WTC11 (cell line): ENCODE results near the gene SERPINB13. TPM values are rescaled to one million over a fixed set of nuclear protein-coding genes. Genes with fewer than 3 reads are reported as not detected.

Source experiments
- ATAC-seq: fragments of 200-7000 bp; cut with Tn5 transposase; 2 replicates; pipeline ENCODE4 v1.10.0; 2021; ENCODE audit warnings: mild to moderate bottlenecking, moderate library complexity
- CTCF ChIA-PET: fragments of 300-600 bp; sonication (Branson Sonifier 250); formaldehyde crosslinking; loops from one replicate; lab custom pipeline; 2021; ENCODE audit warnings: antibody characterized with exemption; lab: Charles Lee
- POLR2A ChIA-PET: fragments of 350-600 bp; sonication (Branson Sonifier 250); formaldehyde crosslinking; loops from one replicate; lab custom pipeline; 2021; ENCODE audit warnings: antibody characterized with exemption; lab: Charles Lee
- DNase-seq: peaks from one replicate; pipeline ENCODE4 v3.0.0; 2021; ENCODE audit warnings: low spot score
- H3K27ac Mint-ChIP-seq: 2 replicates; pipeline ENCODE4 v1.8.0; 2021; ENCODE audit warnings: mixed read lengths
- H3K27me3 Mint-ChIP-seq: 2 replicates; pipeline ENCODE4 v1.8.0; 2021; ENCODE audit warnings: low read depth, mild to moderate bottlenecking, moderate library complexity, mixed read lengths
- H3K36me3 Mint-ChIP-seq: 2 replicates; pipeline ENCODE4 v1.8.0; 2021; ENCODE audit warnings: mixed read lengths
- H3K4me1 Mint-ChIP-seq: 2 replicates; pipeline ENCODE4 v1.8.0; 2022; ENCODE audit warnings: mixed read lengths
- H3K4me3 Mint-ChIP-seq: 2 replicates; pipeline ENCODE4 v1.8.0; 2021; ENCODE audit warnings: mild to moderate bottlenecking, moderate library complexity, mixed read lengths
- H3K9me3 Mint-ChIP-seq: 2 replicates; pipeline ENCODE4 v1.8.0; 2021; ENCODE audit warnings: mixed read lengths
- CREB1 ChIP-seq: sonication (generic); formaldehyde crosslinking; IDR thresholded peaks from 2 replicates; pipeline ENCODE4 v1.8.0; 2023; ENCODE audit warnings: mild to moderate bottlenecking, missing genetic modification reagents
- GABPB1 ChIP-seq: sonication (generic); formaldehyde crosslinking; IDR thresholded peaks from 2 replicates; pipeline ENCODE4 v1.8.1; 2023; ENCODE audit warnings: mild to moderate bottlenecking, missing genetic modification reagents
- GRHL2 ChIP-seq: fragments of 250-450 bp; sonication (Bioruptor Pico); IDR thresholded peaks from 2 replicates; pipeline ENCODE4 v1.8.0; 2022; ENCODE audit warnings: mild to moderate bottlenecking, moderate library complexity; ENCODE audit not compliant: insufficient replicate concordance, severe bottlenecking
- MYBL2 ChIP-seq: sonication (generic); formaldehyde crosslinking; IDR thresholded peaks from 2 replicates; pipeline ENCODE4 v1.8.1; 2023; ENCODE audit warnings: mild to moderate bottlenecking, moderate library complexity, missing genetic modification reagents
- NFE2L1 ChIP-seq: sonication (generic); formaldehyde crosslinking; IDR thresholded peaks from 2 replicates; pipeline ENCODE4 v1.8.1; 2023; ENCODE audit warnings: missing genetic modification reagents
- OVOL2 ChIP-seq: fragments of 250-450 bp; sonication (Bioruptor Pico); IDR thresholded peaks from 2 replicates; pipeline ENCODE4 v1.9.0; 2021; ENCODE audit warnings: mild to moderate bottlenecking, borderline replicate concordance
- ZBTB21 ChIP-seq: sonication (generic); formaldehyde crosslinking; IDR thresholded peaks from 2 replicates; pipeline ENCODE4 v1.8.1; 2023; ENCODE audit warnings: mild to moderate bottlenecking, missing genetic modification reagents, borderline replicate concordance
- ZNF219 ChIP-seq: sonication (generic); formaldehyde crosslinking; IDR thresholded peaks from 2 replicates; pipeline ENCODE4 v1.8.0; 2023; ENCODE audit warnings: missing genetic modification reagents, mild to moderate bottlenecking, borderline replicate concordance
- ZNF232 ChIP-seq: sonication (generic); formaldehyde crosslinking; IDR thresholded peaks from 2 replicates; pipeline ENCODE4 v1.8.0; 2022; ENCODE audit warnings: mild to moderate bottlenecking, missing genetic modification reagents
- ZNF317 ChIP-seq: sonication (generic); formaldehyde crosslinking; IDR thresholded peaks from 2 replicates; pipeline ENCODE4 v1.8.1; 2023; ENCODE audit warnings: low read depth, mild to moderate bottlenecking, moderate library complexity, missing genetic modification reagents, borderline replicate concordance
- total RNA-seq: library from RNA; stranded (reverse); gene quantifications from 3 replicates; pipeline ENCODE4 v1.2.3, GENCODE V29; 2021
- TF ChIP-seq, protein P1 (sequence below): fragments of 250-450 bp; sonication (Bioruptor Pico); IDR thresholded peaks from 2 replicates; pipeline ENCODE4 v1.9.0; 2021; ENCODE audit warnings: mild to moderate bottlenecking
- TF ChIP-seq, protein P2 (sequence below): sonication (generic); formaldehyde crosslinking; IDR thresholded peaks from 2 replicates; pipeline ENCODE4 v1.8.1; 2022; ENCODE audit warnings: low read depth, missing genetic modification reagents, borderline replicate concordance
- TF ChIP-seq, protein P3 (sequence below): sonication (generic); formaldehyde crosslinking; IDR thresholded peaks from 2 replicates; pipeline ENCODE4 v1.8.1; 2023; ENCODE audit warnings: mild to moderate bottlenecking, missing genetic modification reagents
- TF ChIP-seq, protein P4 (sequence below): sonication (generic); formaldehyde crosslinking; IDR thresholded peaks from 2 replicates; pipeline ENCODE4 v1.8.1; 2022; ENCODE audit warnings: mild to moderate bottlenecking, missing genetic modification reagents, moderate library complexity, borderline replicate concordance
- TF ChIP-seq, protein P5 (sequence below): fragments of 250-450 bp; sonication (Bioruptor Pico); IDR thresholded peaks from 2 replicates; pipeline ENCODE4 v2.1.2; 2022; ENCODE audit warnings: mild to moderate bottlenecking, moderate library complexity
- TF ChIP-seq, protein P6 (sequence below): sonication (generic); formaldehyde crosslinking; IDR thresholded peaks from 2 replicates; pipeline ENCODE4 v1.8.1; 2023; ENCODE audit warnings: mild to moderate bottlenecking, missing genetic modification reagents, borderline replicate concordance
- TF ChIP-seq, protein P7 (sequence below): fragments of 250-450 bp; sonication (Bioruptor Pico); IDR thresholded peaks from 2 replicates; pipeline ENCODE4 v1.9.0; 2021; ENCODE audit warnings: mild to moderate bottlenecking

Gene SERPINB13
- total RNA-seq, 1 experiment from 2014 or later = not detected

DNA sequence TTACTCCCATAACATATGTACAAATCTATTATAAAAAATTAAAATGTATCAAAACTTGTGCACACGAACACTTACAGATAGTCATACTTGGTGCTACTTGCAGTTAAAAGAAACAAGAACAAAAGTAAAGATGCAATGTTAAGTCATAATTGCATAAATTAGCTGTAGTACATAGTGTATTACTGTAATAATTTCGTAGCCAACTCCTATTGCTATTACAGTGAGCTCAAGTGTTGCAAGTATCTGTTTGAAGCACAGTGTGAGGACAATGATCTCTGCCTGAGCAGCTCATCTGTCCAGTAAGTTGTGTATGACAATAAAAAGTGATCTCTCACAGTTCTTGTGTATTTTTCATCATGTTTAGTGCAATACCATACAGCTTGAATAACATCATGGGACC lies 7.5 kb upstream of the SERPINB13 start:
- no peaks in the 10 kb centered on the region for H3K27me3 Mint-ChIP-seq
- ATAC-seq (no peak), DNase-seq (no peak)
- no peak overlapping the region for H3K27ac Mint-ChIP-seq
- no peaks in the 10 kb centered on the region for H3K36me3 Mint-ChIP-seq
- ChIA-PET POLR2A (no interaction called here), CTCF (interaction anchor here (4.0 to 5.9 kb wide), 2 partner anchors 64 to 162 kb away, joined by 19 to 100 read pairs; no protein-coding TSS in a partner anchor)
- TF ChIP-seq ZBTB21 (CRISPR knock-in tag) (no peak), OVOL2 (CRISPR knock-in tag) (no peak), GRHL2 (CRISPR knock-in tag) (no peak), NFE2L1 (no peak), GABPB1 (CRISPR knock-in tag) (no peak), ZNF317 (CRISPR knock-in tag) (no peak), ZNF232 (no peak), CREB1 (no peak), ZNF219 (CRISPR knock-in tag) (no peak), MYBL2 (CRISPR knock-in tag) (no peak)
- TF ChIP-seq, protein P1, sequence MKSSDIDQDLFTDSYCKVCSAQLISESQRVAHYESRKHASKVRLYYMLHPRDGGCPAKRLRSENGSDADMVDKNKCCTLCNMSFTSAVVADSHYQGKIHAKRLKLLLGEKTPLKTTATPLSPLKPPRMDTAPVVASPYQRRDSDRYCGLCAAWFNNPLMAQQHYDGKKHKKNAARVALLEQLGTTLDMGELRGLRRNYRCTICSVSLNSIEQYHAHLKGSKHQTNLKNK = no peak
- TF ChIP-seq, protein P2, sequence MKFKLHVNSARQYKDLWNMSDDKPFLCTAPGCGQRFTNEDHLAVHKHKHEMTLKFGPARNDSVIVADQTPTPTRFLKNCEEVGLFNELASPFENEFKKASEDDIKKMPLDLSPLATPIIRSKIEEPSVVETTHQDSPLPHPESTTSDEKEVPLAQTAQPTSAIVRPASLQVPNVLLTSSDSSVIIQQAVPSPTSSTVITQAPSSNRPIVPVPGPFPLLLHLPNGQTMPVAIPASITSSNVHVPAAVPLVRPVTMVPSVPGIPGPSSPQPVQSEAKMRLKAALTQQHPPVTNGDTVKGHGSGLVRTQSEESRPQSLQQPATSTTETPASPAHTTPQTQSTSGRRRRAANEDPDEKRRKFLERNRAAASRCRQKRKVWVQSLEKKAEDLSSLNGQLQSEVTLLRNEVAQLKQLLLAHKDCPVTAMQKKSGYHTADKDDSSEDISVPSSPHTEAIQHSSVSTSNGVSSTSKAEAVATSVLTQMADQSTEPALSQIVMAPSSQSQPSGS (CRISPR knock-in tag) = no peak
- TF ChIP-seq, protein P3, sequence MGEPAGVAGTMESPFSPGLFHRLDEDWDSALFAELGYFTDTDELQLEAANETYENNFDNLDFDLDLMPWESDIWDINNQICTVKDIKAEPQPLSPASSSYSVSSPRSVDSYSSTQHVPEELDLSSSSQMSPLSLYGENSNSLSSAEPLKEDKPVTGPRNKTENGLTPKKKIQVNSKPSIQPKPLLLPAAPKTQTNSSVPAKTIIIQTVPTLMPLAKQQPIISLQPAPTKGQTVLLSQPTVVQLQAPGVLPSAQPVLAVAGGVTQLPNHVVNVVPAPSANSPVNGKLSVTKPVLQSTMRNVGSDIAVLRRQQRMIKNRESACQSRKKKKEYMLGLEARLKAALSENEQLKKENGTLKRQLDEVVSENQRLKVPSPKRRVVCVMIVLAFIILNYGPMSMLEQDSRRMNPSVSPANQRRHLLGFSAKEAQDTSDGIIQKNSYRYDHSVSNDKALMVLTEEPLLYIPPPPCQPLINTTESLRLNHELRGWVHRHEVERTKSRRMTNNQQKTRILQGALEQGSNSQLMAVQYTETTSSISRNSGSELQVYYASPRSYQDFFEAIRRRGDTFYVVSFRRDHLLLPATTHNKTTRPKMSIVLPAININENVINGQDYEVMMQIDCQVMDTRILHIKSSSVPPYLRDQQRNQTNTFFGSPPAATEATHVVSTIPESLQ (CRISPR knock-in tag) = no peak
- TF ChIP-seq, protein P4, sequence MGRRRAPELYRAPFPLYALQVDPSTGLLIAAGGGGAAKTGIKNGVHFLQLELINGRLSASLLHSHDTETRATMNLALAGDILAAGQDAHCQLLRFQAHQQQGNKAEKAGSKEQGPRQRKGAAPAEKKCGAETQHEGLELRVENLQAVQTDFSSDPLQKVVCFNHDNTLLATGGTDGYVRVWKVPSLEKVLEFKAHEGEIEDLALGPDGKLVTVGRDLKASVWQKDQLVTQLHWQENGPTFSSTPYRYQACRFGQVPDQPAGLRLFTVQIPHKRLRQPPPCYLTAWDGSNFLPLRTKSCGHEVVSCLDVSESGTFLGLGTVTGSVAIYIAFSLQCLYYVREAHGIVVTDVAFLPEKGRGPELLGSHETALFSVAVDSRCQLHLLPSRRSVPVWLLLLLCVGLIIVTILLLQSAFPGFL (CRISPR knock-in tag) = no peak
- TF ChIP-seq, protein P5, sequence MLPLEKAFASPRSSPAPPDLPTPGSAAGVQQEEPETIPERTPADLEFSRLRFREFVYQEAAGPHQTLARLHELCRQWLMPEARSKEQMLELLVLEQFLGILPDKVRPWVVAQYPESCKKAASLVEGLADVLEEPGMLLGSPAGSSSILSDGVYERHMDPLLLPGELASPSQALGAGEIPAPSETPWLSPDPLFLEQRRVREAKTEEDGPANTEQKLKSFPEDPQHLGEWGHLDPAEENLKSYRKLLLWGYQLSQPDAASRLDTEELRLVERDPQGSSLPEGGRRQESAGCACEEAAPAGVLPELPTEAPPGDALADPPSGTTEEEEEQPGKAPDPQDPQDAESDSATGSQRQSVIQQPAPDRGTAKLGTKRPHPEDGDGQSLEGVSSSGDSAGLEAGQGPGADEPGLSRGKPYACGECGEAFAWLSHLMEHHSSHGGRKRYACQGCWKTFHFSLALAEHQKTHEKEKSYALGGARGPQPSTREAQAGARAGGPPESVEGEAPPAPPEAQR (CRISPR knock-in tag) = no peak
- TF ChIP-seq, protein P6, sequence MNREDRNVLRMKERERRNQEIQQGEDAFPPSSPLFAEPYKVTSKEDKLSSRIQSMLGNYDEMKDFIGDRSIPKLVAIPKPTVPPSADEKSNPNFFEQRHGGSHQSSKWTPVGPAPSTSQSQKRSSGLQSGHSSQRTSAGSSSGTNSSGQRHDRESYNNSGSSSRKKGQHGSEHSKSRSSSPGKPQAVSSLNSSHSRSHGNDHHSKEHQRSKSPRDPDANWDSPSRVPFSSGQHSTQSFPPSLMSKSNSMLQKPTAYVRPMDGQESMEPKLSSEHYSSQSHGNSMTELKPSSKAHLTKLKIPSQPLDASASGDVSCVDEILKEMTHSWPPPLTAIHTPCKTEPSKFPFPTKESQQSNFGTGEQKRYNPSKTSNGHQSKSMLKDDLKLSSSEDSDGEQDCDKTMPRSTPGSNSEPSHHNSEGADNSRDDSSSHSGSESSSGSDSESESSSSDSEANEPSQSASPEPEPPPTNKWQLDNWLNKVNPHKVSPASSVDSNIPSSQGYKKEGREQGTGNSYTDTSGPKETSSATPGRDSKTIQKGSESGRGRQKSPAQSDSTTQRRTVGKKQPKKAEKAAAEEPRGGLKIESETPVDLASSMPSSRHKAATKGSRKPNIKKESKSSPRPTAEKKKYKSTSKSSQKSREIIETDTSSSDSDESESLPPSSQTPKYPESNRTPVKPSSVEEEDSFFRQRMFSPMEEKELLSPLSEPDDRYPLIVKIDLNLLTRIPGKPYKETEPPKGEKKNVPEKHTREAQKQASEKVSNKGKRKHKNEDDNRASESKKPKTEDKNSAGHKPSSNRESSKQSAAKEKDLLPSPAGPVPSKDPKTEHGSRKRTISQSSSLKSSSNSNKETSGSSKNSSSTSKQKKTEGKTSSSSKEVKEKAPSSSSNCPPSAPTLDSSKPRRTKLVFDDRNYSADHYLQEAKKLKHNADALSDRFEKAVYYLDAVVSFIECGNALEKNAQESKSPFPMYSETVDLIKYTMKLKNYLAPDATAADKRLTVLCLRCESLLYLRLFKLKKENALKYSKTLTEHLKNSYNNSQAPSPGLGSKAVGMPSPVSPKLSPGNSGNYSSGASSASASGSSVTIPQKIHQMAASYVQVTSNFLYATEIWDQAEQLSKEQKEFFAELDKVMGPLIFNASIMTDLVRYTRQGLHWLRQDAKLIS (CRISPR knock-in tag) = no peak
- TF ChIP-seq, protein P7, sequence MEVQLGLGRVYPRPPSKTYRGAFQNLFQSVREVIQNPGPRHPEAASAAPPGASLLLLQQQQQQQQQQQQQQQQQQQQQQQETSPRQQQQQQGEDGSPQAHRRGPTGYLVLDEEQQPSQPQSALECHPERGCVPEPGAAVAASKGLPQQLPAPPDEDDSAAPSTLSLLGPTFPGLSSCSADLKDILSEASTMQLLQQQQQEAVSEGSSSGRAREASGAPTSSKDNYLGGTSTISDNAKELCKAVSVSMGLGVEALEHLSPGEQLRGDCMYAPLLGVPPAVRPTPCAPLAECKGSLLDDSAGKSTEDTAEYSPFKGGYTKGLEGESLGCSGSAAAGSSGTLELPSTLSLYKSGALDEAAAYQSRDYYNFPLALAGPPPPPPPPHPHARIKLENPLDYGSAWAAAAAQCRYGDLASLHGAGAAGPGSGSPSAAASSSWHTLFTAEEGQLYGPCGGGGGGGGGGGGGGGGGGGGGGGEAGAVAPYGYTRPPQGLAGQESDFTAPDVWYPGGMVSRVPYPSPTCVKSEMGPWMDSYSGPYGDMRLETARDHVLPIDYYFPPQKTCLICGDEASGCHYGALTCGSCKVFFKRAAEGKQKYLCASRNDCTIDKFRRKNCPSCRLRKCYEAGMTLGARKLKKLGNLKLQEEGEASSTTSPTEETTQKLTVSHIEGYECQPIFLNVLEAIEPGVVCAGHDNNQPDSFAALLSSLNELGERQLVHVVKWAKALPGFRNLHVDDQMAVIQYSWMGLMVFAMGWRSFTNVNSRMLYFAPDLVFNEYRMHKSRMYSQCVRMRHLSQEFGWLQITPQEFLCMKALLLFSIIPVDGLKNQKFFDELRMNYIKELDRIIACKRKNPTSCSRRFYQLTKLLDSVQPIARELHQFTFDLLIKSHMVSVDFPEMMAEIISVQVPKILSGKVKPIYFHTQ = no peak
- H3K9me3 Mint-ChIP-seq = no peaks in the 10 kb centered on the region
- no peak overlapping the region for H3K4me3 Mint-ChIP-seq
- no peaks in the 10 kb centered on the region for H3K4me1 Mint-ChIP-seq
